SK-N-MC (cell line): ENCODE measurements around the gene XPA.
"Not testable (repeated sequence)": the region's sequence is repeated elsewhere in the genome, so short reads cannot be mapped to it uniquely, and the experiment has no call there.

Experiments used
- DNase-seq: peaks from one replicate; pipeline ENCODE4 v3.0.0-alpha.2; 2011; ENCODE audit warnings: low read depth, low spot score
- H3K27ac ChIP-seq: fragments of 200-600 bp; sonication (generic); 2 replicates; pipeline ENCODE4 v1.5.1; 2016; ENCODE audit warnings: mixed run types
- H3K36me3 ChIP-seq: fragments of 200-600 bp; sonication (generic); 2 replicates; pipeline ENCODE4 v1.6.1; 2017; ENCODE audit warnings: antibody characterized with exemption, low read length, mixed read lengths; ENCODE audit not compliant: insufficient read depth
- H3K4me3 ChIP-seq: fragments of 200-600 bp; sonication (generic); 2 replicates; pipeline ENCODE4 v1.5.1; 2016
- H3K9ac ChIP-seq: fragments of 200-600 bp; sonication (generic); 2 replicates; pipeline ENCODE4 v1.8.0; 2017; ENCODE audit warnings: mixed run types, mixed read lengths; ENCODE audit not compliant: insufficient read length
- H3K9me3 ChIP-seq: fragments of 200-600 bp; sonication (generic); 2 replicates; pipeline ENCODE4 v1.6.1; 2017; ENCODE audit warnings: low read depth, mild to moderate bottlenecking, antibody characterized with exemption, low read length, moderate library complexity, mixed read lengths
- EZH2 ChIP-seq: fragments of 200-600 bp; sonication (generic); IDR thresholded peaks from one replicate; pipeline ENCODE4 v1.6.1; 2017; ENCODE audit warnings: antibody characterized with exemption
- FOXP2 ChIP-seq: optimal IDR thresholded peaks from 2 replicates; pipeline ENCODE3; 2011; ENCODE audit warnings: mild to moderate bottlenecking, moderate library complexity; ENCODE audit not compliant: insufficient read depth; ENCODE audit errors: extremely low read length, control extremely low read depth
- POLR2AphosphoS5 ChIP-seq: IDR thresholded peaks from 2 replicates; pipeline ENCODE4 v1.6.1; 2012; ENCODE audit warnings: mild to moderate bottlenecking, low read depth, low read length, borderline replicate concordance

XPA gene

DNA sequence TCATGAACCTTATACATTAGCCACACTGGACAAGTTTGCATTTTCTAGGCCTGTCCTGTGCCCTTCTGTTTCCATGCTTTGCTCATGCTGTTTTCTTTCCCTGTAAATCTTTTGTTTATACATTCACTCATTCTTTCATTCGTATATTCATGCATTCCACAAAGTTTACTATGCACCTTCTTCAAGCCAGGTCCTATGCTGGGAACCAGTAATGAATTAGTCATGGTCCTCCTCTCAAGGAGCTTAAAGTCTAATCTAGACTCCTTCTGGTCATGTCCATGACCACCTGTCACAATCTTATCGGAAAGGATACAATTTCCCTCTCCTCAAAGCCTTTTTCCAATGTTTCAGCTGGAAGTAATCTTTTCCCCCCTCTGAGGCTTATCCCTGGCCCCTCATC is 9.1 kb upstream of the XPA start:
- H3K9ac ChIP-seq, result no peak overlapping the region
- no peak for DNase-seq
- no peak overlapping the region for H3K27ac ChIP-seq
- no peaks in the 10 kb centered on the region for H3K9me3 ChIP-seq
- H3K4me3 ChIP-seq, result no peak overlapping the region
- TF ChIP-seq FOXP2, result no peak
- TF ChIP-seq EZH2, result no peak
- no peak for TF ChIP-seq POLR2AphosphoS5
- H3K36me3 ChIP-seq, result no peaks in the 10 kb centered on the region

GRCh38 chr9:97705354-97705950 is 8.3 kb upstream of the XPA start:
- no peak overlapping the region for H3K4me3 ChIP-seq
- H3K36me3 ChIP-seq, result no peaks in the 10 kb centered on the region
- TF ChIP-seq EZH2 (no peak), POLR2AphosphoS5 (no peak), FOXP2 (no peak)
- no peaks in the 10 kb centered on the region for H3K9me3 ChIP-seq
- H3K27ac ChIP-seq, result no peak overlapping the region
- DNase-seq, result no peak
- H3K9ac ChIP-seq, result no peak overlapping the region

DNA sequence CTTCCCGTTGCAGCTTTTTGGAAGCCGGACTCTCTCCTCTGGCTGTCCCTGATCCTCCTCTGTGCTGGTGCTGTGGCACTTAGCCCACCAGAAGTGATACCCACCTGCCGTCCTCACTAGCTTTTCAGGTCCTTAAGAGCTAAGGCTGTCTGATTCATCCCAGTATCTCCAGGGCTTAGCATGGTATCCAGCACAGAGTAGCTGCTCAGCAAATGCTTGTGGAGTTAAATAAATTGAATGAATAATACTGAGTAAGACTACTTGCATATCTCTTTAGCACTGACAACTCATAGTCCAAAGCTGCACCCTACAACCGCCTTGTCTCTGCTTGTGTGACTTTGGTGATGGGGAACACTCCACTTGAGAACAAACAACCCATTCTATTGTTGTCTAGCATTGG is 7.7 kb upstream of the XPA start:
- Histone ChIP-seq H3K9ac (no peak overlapping the region), H3K36me3 (no peaks in the 10 kb centered on the region), H3K9me3 (no peaks in the 10 kb centered on the region), H3K27ac (no peak overlapping the region), H3K4me3 (no peak overlapping the region)
- TF ChIP-seq EZH2, result no peak
- no peak for TF ChIP-seq FOXP2
- no peak for DNase-seq

DNA sequence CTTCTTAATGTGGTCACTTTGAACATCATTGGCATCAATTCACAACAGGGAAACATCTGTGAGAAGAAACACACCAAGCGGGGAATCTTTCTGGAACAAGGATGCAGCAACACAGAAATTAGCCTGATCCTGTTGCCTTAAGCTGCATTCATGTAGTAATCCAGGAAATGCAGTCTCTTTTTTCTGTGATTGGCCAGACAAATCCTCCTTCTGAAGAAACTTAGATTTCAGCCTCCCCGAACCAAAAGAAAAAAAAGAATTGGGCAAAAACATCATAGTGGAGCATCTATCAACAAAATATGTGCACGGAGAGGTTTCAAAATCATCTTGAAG is 7.2 kb upstream of the XPA start:
- no peak overlapping the region for H3K4me3 ChIP-seq
- no peaks in the 10 kb centered on the region for H3K9me3 ChIP-seq
- no peak for DNase-seq
- H3K27ac ChIP-seq, result no peak overlapping the region
- no peak overlapping the region for H3K9ac ChIP-seq
- no peaks in the 10 kb centered on the region for H3K36me3 ChIP-seq
- TF ChIP-seq FOXP2, result no peak
- TF ChIP-seq POLR2AphosphoS5, result no peak
- TF ChIP-seq EZH2, result no peak

DNA sequence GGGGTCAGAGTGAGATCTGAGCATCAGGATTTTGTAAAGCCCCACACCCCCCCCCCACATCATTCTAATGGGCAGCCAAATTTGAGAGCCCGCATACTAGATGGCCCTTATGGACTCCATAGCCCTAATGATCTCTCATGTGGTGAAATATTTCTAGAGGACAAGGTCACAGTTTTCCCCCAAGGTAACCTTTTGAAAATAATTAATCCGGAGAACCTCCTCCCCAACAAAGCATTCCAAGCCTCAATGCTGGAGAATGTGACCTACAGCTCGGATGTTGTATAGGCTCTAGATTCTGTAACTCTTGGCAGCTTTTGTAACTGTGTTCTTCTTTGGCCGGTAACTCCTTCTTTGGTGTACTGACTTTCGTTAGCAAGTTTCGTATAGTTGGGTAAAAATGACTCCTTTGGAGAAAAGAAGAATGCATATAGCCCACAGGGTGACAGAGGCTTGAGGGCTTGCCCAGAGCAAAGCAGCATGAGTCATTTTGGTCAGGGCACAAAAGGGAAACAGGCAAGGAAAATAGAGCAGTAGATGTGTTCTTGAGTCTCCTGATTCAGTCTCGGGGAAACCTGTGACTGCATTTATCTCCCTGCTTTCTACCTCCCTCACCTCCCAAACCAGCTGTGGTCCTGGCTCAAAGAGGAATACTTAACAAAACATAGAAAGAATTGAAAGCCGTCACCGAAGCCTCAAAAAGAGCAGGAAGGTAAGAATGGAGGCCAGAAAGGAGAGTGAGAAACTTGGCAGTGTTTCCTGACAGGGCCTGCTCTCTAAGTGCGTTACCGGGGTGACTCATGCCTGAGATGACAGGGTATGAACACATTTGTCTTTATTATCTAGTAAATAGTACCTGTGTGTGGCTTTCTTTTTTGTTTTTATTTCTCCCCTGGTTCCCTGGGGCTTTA is 6.6 kb upstream of the XPA start:
- no peak overlapping the region for H3K4me3 ChIP-seq
- no peak for DNase-seq
- no peak overlapping the region for H3K27ac ChIP-seq

GRCh38 chr9:97699824-97700223 is 2.7 kb upstream of the XPA start:
- not testable (repeated sequence) for H3K4me3 ChIP-seq, H3K27ac ChIP-seq, H3K9me3 ChIP-seq, DNase-seq, H3K36me3 ChIP-seq, H3K9ac ChIP-seq

More for the DNA sequence above, 6.6 kb upstream of the XPA start:
- Histone ChIP-seq H3K9me3 (no peaks in the 10 kb centered on the region), H3K36me3 (no peaks in the 10 kb centered on the region), H3K9ac (no peak overlapping the region)
- no peak for TF ChIP-seq FOXP2
- no peak for TF ChIP-seq POLR2AphosphoS5
- TF ChIP-seq EZH2, result no peak

DNA sequence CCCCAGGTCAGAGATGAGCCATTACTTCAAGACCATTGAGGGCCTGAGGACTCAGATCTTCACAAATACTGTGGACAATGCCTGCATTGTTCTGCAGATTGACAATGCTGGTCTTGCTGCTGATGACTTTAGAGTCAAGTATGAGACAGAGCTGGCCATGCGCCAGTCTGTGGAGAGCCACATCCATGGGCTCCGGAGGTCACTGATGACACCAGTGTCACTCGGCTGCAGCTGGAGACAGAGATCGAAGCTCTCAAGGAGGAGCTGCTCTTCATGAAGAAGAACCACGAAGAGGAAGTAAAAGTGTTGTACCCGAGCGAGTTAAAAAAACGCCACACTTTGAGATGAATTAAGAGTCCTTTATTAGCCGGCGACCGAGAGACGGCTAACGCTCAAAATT is 2.1 kb upstream of the XPA start:
- not testable (repeated sequence) for DNase-seq, H3K4me3 ChIP-seq, H3K36me3 ChIP-seq, H3K9me3 ChIP-seq, H3K27ac ChIP-seq, H3K9ac ChIP-seq

DNA sequence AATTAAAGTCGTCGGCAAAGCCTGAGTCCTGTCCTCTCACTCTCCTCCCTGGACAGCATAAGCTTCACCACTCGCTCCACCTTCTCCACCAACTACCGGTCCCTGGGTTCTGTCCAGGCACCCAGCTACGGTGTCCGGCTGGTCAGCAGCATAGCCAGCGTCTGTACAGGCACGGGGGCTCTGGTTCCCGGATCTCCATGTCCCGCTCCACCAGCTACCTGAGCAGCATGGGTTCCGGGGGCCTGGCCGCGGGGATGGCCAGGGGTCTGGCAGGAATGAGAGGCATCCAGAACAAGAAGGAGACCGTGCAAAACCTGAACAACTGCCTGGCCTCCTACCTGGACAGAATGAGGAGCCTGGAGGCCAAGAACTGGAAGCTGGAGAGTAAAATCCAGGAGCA is 1.7 kb upstream of the XPA start:
- Histone ChIP-seq H3K4me3 (no peak overlapping the region), H3K27ac (no peak overlapping the region), H3K36me3 (no peaks in the 10 kb centered on the region), H3K9me3 (no peaks in the 10 kb centered on the region), H3K9ac (no peak overlapping the region)
- DNase-seq, result no peak
- TF ChIP-seq POLR2AphosphoS5, result no peak
- no peak for TF ChIP-seq FOXP2
- no peak for TF ChIP-seq EZH2

DNA sequence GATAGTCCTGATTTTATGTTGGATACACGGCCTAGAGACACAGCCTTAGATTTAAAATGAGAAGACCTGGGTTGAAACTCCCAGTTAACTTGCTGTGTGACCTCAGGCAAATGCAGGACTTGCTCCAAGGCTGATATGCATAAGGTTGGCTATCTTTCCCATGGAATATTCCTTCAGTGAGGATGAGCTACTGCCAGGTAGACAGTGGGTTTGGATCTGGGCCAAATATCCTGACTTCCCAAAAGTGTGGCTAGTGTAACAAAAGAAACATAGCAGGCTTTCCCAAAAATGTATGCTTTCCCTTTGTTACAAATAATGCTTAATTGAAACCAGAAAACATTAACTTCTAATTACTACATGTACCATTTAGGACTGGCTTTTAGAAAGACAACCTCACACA is 697 bp upstream of the XPA start:
- DNase-seq, result no peak
- TF ChIP-seq POLR2AphosphoS5, result no peak
- no peak for TF ChIP-seq EZH2
- TF ChIP-seq FOXP2, result no peak
- Histone ChIP-seq H3K36me3 (peaks cover 10% of the 10 kb centered on the region), H3K27ac (no peak overlapping the region), H3K9ac (no peak overlapping the region), H3K9me3 (no peaks in the 10 kb centered on the region), H3K4me3 (peak overlapping the region; percentile 98)
